Stimulated activated CD4-positive, alpha-beta T cell treated with anti-CD3 and anti-CD28 coated beads, Interleukin-15, amount 100 ng/mL, for 1 hour (primary cell): ENCODE measurements around the gene ZBTB16.

Source experiments
- DNase-seq, 2 donors: peaks; one replicate each; pipeline ENCODE4 v3.0.0-alpha.2; 2020; ENCODE audit warnings: low read depth in 1 of 2, low spot score in 1 of 2

The ZBTB16 gene

GRCh38 chr11:114293201-114293711 is 233.7 kb downstream of the ZBTB16 start:
- DNase-seq: no peak

- no peak for DNase-seq
Measured at GRCh38 chr11:114295676-114296604, 236.4 kb downstream of the ZBTB16 start, which contains the start of gene NNMT. NNMT (plus strand) TSS chr11:114296399; CDS start chr11:114296557, 158 bp downstream.

GRCh38 chr11:114296605-114297372 is 237.3 kb downstream of the ZBTB16 start:
- no peak for DNase-seq

GRCh38 chr11:114297806-114298709 is 238.5 kb downstream of the ZBTB16 start:
- no peak for DNase-seq

- DNase-seq: no peak
Measured at GRCh38 chr11:114298710-114299109, 239.2 kb downstream of the ZBTB16 start.
